Loucy (cell line): ENCODE results near the gene DNAH1.

ENCODE experiments used
- EZH2phosphoT487 ChIP-seq: fragments of 200-600 bp; IDR thresholded peaks from 2 replicates; pipeline ENCODE4 v1.6.1; 2018; ENCODE audit warnings: antibody characterized with exemption, mild to moderate bottlenecking, moderate library complexity, borderline replicate concordance
- TF ChIP-seq, protein P1 (sequence below): fragments of 200-600 bp; sonication (generic); conservative IDR thresholded peaks from 2 replicates; pipeline ENCODE4 v1.5.1; 2014; ENCODE audit warnings: mild to moderate bottlenecking, antibody characterized with exemption, low read length

DNA sequence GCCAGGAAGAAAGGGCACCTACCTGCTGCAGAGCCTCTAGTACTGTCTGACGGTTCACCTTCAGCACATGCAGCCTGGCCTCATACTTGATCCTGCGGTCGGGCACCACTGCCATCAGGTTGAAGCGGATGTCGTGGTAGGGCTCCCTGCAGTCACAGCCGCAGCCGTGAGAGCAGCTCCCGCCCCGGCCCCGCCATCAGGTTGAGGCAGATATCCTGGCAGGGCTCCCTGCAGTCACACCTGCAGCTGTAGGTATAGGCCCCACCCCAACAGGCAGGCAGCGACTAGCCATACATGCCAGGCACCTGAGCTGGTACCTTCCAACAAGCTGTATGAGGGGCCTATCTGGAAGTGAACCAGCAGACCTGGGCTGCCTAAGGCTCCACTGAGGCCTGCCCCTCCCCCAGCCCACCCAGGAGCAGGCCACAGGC, 90.1 kb downstream of the DNAH1 start:
- TF ChIP-seq, protein P1, sequence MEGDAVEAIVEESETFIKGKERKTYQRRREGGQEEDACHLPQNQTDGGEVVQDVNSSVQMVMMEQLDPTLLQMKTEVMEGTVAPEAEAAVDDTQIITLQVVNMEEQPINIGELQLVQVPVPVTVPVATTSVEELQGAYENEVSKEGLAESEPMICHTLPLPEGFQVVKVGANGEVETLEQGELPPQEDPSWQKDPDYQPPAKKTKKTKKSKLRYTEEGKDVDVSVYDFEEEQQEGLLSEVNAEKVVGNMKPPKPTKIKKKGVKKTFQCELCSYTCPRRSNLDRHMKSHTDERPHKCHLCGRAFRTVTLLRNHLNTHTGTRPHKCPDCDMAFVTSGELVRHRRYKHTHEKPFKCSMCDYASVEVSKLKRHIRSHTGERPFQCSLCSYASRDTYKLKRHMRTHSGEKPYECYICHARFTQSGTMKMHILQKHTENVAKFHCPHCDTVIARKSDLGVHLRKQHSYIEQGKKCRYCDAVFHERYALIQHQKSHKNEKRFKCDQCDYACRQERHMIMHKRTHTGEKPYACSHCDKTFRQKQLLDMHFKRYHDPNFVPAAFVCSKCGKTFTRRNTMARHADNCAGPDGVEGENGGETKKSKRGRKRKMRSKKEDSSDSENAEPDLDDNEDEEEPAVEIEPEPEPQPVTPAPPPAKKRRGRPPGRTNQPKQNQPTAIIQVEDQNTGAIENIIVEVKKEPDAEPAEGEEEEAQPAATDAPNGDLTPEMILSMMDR, result no peak
- TF ChIP-seq EZH2phosphoT487, result no peak
